Kidney (tissue), 14 donors: ENCODE measurements around the gene KRTAP20-3. TPM values are rescaled to one million over a fixed set of nuclear protein-coding genes. Genes with fewer than 3 reads are reported as not detected.

ENCODE experiments used
- DNase-seq, 5 donors: peaks; one replicate each; pipeline ENCODE4 v3.0.0-alpha.2; 2013 to 2020
- FAIRE-seq: peaks from 2 replicates; lab custom pipeline; 2012; peaks lifted over from hg19 to GRCh38; lab: Jason Lieb, UNC
- H3K27ac ChIP-seq, 2 donors: one replicate each; pipeline ENCODE4 v1.7.0; 2013; ENCODE audit warnings: low read depth in 2 of 2, low read length in 2 of 2, inconsistent platforms in 1 of 2
- H3K27me3 ChIP-seq: one replicate; pipeline ENCODE4 v1.7.1; 2013; ENCODE audit warnings: low read length, inconsistent platforms; ENCODE audit not compliant: control insufficient read depth, insufficient read depth
- H3K36me3 ChIP-seq, 3 donors: one replicate each; pipeline versions ENCODE4 v1.7.0 to v1.7.1; 2013; ENCODE audit warnings: low read length in 3 of 3, control low read depth in 1 of 3, inconsistent platforms in 1 of 3; ENCODE audit not compliant: insufficient read depth in 3 of 3, control insufficient read depth in 2 of 3
- H3K4me1 ChIP-seq, 3 donors: one replicate each; pipeline versions ENCODE4 v1.7.0 to v1.7.1; 2013; ENCODE audit warnings: low read length in 3 of 3, inconsistent platforms in 1 of 3, low read depth in 1 of 3; ENCODE audit not compliant: control insufficient read depth in 2 of 3, insufficient read depth in 2 of 3
- H3K4me3 ChIP-seq, 3 donors: one replicate each; pipeline versions ENCODE4 v1.7.0 to v1.8.1; 2013; ENCODE audit warnings: low read length in 3 of 3, control low read depth in 1 of 3, inconsistent platforms in 1 of 3
- H3K9ac ChIP-seq, 3 donors: one replicate each; pipeline versions ENCODE4 v1.7.0 to v1.7.1; 2013; ENCODE audit warnings: low read length in 3 of 3, control low read depth in 1 of 3, inconsistent platforms in 1 of 3
- H3K9me3 ChIP-seq, 3 donors: one replicate each; pipeline versions ENCODE4 v1.7.0 to v1.7.1; 2013; ENCODE audit warnings: low read length in 3 of 3, control low read depth in 1 of 3, inconsistent platforms in 1 of 3; ENCODE audit not compliant: control insufficient read depth in 2 of 3, insufficient read depth in 1 of 3
- CTCF ChIP-seq: IDR thresholded peaks from 3 replicates; pipeline ENCODE4 v1.5.1; 2012; ENCODE audit warnings: mild to moderate bottlenecking, moderate library complexity, borderline replicate concordance; ENCODE audit not compliant: insufficient read depth; ENCODE audit errors: extremely low read depth
- intact Hi-C: fragments of 100-400 bp; cut with DNase I; formaldehyde crosslinking; loops from one replicate; pipeline ENCODE4 v1.11.1; 2022
- polyA plus RNA-seq: library from polyadenylated mRNA; stranded (reverse); fragments of 350-450 nt; fragmentation: Illumina TruSeq; extraction: RNeasy Lipid Tissue Mini Kit (QIAGEN cat#74804); gene quantifications from one replicate; pipeline ENCODE4 v1.2.3, GENCODE V29; 2014; ENCODE audit warnings: low read depth, low replicate concordance; ENCODE audit not compliant: insufficient read depth
- total RNA-seq: library from RNA; stranded (reverse); fragmentation: NEBNext Ultra II Directional; extraction: Animal tissue kit (Norgen Biotek cat#: 25700); gene quantifications from one replicate; pipeline ENCODE4 v1.2.1, GENCODE V29; 2021
- donor health status: control.
- donor health status: control.
- donor health status: control.
- donor health status: control.
- donor health status: control.
- donor health status: DM: yes; HTN: yes; CAD: no.
- donor health status: Normal renal cell carcinoma (clear cell type).

The KRTAP20-3 gene
- total and polyA plus RNA-seq, 2 donors from 2014 or later, result not detected

- FAIRE-seq (no peak), DNase-seq (no peak)
- H3K9ac ChIP-seq, result no peak overlapping the region
- no peak for TF ChIP-seq CTCF
- H3K4me3 ChIP-seq, result no peak overlapping the region
- H3K27me3 ChIP-seq, result no peaks in the 10 kb centered on the region
- no peak overlapping the region for H3K27ac ChIP-seq
- H3K36me3 ChIP-seq, result no peaks in the 10 kb centered on the region
- peaks cover 0 to 3% (median 0%) of the 10 kb centered on the region in 3 donors for H3K9me3 ChIP-seq
- H3K4me1 ChIP-seq, result no peaks in the 10 kb centered on the region
- intact Hi-C loops, result no loop called here
Measured at GRCh38 chr21:30672985-30673650, 30.5 kb downstream of the KRTAP20-3 start.

GRCh38 chr21:30674312-30674711 lies 31.6 kb downstream of the KRTAP20-3 start:
- DNase-seq, result no peak
- H3K27ac ChIP-seq, result no peak overlapping the region
- no peak overlapping the region for H3K9ac ChIP-seq
- no peaks in the 10 kb centered on the region for H3K36me3 ChIP-seq
- H3K4me1 ChIP-seq, result no peaks in the 10 kb centered on the region
- H3K27me3 ChIP-seq, result no peaks in the 10 kb centered on the region
- TF ChIP-seq CTCF, result no peak
- peaks cover 0 to 3% (median 0%) of the 10 kb centered on the region in 3 donors for H3K9me3 ChIP-seq
- intact Hi-C loops, result no loop called here
- no peak overlapping the region for H3K4me3 ChIP-seq
- FAIRE-seq, result no peak

GRCh38 chr21:30676737-30677136 lies 34.1 kb downstream of the KRTAP20-3 start:
- no peak for FAIRE-seq
- no peak overlapping the region for H3K4me3 ChIP-seq
- H3K4me1 ChIP-seq, result no peaks in the 10 kb centered on the region
- H3K27ac ChIP-seq, result no peak overlapping the region
- peaks cover 0 to 3% (median 0%) of the 10 kb centered on the region in 3 donors for H3K9me3 ChIP-seq
- H3K27me3 ChIP-seq, result no peaks in the 10 kb centered on the region
- intact Hi-C loops, result no loop called here
- H3K9ac ChIP-seq, result no peak overlapping the region
- TF ChIP-seq CTCF, result no peak
- no peaks in the 10 kb centered on the region for H3K36me3 ChIP-seq
- DNase-seq, result no peak

GRCh38 chr21:30680586-30680985 lies 37.9 kb downstream of the KRTAP20-3 start:
- TF ChIP-seq CTCF, result no peak
- H3K27me3 ChIP-seq, result no peaks in the 10 kb centered on the region
- no peaks in the 10 kb centered on the region for H3K36me3 ChIP-seq
- H3K27ac ChIP-seq, result no peak overlapping the region
- no peak overlapping the region for H3K4me3 ChIP-seq
- no peak overlapping the region for H3K9ac ChIP-seq
- H3K4me1 ChIP-seq, result no peaks in the 10 kb centered on the region
- intact Hi-C loops, result no loop called here
- no peak for FAIRE-seq
- H3K9me3 ChIP-seq, result no peaks in the 10 kb centered on the region
- no peak for DNase-seq
